Measurements from ENCODE around the gene KRT33B.

The KRT33B gene

DNA sequence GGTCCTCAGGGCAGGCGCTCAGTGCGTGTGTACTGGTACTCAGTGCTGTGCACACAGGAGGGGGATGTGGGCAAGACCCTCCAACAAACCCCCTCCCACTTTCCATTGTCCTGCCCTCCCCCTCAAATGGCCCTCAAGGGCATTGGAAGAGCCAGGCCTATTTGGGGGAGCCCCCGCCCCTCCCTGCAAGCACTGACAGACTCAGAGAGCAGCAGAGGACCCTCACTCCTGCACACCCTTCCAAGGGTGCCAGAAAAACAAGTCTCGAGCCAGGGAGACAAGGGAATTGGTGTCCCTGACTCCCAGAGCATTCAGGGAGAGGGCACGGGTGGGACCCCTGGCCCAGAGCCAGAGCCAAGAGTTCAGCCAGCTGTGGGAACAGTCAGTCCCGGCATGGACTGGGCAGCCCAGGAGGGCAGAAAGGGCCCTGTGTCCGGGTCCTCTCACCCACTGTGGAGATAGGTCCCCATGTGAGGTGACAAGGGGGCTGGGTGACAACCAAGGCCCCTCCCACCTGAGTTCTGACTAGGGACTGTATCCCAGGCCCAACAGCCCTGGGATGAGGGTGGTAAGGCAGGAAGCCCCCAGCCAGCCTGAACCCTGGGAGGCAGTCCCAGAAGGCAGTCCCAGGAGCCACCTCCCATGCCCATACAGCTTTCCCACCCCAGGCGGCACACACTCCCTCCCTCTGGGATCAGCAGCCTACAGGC lies 42.0 kb downstream of the KRT33B start:
- Mint-ChIP-seq H3K36me3 (no peaks in the 10 kb centered on the region), H3K27me3 (no peaks in the 10 kb centered on the region), H3K9me3 (ENCODE audit: low read depth) (no peaks in the 10 kb centered on the region), H3K27ac (no peak overlapping the region), H3K4me1 (ENCODE audit: low read depth) (peaks cover 52% of the 10 kb centered on the region), H3K4me3 (peak overlapping the region; percentile 35)

DNA sequence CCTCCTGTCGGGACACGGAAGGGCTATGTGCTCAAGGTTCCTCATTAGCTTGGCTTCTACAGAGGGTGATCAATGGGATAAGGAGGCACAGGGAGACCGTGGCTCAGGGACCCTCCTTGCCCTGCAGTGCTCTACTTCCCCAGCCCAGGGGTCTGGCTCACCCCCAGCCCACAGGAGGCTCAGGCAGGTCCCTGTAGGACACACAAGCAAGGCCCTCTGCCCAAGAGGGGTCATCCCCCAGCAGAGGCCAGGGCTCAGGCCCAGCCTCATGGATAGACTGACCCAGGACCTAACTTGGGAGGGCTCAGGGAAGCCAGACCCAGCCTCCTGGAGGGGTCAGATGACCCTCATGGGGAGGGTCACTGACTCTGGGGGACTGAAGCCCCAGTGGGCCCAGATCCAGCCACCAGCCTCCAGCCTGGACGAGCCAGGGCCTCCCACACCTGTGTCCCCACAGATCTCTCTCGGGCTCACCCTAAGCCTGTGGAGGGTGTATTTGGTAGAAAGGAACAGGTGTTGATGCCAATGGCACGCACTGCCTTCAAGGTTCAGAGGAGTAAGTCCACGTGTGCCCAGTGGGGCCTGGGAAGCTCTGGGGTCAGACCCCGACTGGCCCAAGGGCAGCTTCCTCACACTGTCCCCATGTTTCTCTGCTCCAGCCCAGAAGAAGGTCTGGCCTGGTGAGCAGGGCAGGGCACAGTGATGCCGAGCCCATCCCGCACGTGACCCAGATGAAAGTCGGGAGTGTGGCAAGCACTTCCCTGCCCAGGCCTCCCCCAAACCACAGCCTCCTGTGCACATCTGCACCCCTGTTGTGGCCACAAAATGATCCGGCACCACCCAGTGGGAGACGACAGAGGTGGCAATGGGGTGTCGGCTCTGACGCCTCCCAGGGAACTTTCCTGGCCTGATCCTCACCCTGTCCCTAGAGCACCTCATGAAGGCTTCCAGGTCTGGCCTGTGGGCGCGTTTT lies 43.2 kb downstream of the KRT33B start:
- no peaks in the 10 kb centered on the region for H3K36me3 Mint-ChIP-seq
- no peak overlapping the region for H3K27ac Mint-ChIP-seq
- H3K27me3 Mint-ChIP-seq = no peaks in the 10 kb centered on the region
- peaks cover 59% of the 10 kb centered on the region for H3K4me1 Mint-ChIP-seq (ENCODE audit: low read depth)
- no peaks in the 10 kb centered on the region for H3K9me3 Mint-ChIP-seq (ENCODE audit: low read depth)
- H3K4me3 Mint-ChIP-seq = peak overlapping the region; percentile 40

DNA sequence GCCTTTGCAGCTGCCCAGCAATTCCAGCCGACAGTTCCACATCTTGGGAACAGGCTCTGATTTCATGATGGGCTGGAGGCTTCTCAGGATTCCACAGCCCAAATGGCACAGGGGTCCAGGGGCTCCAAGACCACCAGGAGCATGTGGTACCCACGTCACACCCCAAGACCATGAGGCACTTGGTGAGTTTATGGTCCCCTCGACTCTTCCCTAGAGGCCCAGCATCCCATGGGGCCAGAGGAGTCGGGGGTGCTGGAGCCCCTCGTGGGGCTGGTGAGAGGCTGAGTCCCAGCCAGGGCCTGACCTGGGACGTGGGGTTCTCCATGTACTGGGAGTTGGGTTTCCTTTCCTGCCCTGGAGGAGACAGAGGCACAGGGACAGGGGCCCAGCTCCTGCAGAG lies 44.0 kb downstream of the KRT33B start:
- H3K36me3 Mint-ChIP-seq = peaks cover under 1% of the 10 kb centered on the region
- no peak overlapping the region for H3K4me3 Mint-ChIP-seq
- H3K9me3 Mint-ChIP-seq (ENCODE audit: low read depth) = no peaks in the 10 kb centered on the region
- H3K27ac Mint-ChIP-seq = no peak overlapping the region
- H3K27me3 Mint-ChIP-seq = no peaks in the 10 kb centered on the region
- H3K4me1 Mint-ChIP-seq (ENCODE audit: low read depth) = peaks cover 63% of the 10 kb centered on the region

DNA sequence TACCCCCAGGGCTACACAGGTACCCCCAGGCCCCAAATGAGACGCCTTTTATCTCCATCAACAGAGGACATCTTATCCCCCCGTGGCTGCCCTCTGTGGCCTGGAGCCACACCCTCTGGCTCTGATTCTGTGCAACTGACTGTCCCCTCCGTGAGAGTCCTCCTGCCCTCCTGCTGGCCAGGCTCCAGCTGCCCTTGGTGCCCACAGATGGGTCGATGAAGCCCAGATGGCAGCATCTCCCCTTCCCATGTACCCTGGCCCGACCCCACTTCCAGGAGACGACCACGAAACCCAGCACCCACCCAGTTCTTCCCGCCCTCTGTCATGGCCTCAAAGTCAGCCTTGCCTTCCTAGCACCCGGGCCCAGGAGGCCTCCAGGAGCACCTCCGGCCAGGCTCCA lies 44.5 kb downstream of the KRT33B start:
- H3K9me3 Mint-ChIP-seq (ENCODE audit: low read depth) = peaks cover under 1% of the 10 kb centered on the region

DNA sequence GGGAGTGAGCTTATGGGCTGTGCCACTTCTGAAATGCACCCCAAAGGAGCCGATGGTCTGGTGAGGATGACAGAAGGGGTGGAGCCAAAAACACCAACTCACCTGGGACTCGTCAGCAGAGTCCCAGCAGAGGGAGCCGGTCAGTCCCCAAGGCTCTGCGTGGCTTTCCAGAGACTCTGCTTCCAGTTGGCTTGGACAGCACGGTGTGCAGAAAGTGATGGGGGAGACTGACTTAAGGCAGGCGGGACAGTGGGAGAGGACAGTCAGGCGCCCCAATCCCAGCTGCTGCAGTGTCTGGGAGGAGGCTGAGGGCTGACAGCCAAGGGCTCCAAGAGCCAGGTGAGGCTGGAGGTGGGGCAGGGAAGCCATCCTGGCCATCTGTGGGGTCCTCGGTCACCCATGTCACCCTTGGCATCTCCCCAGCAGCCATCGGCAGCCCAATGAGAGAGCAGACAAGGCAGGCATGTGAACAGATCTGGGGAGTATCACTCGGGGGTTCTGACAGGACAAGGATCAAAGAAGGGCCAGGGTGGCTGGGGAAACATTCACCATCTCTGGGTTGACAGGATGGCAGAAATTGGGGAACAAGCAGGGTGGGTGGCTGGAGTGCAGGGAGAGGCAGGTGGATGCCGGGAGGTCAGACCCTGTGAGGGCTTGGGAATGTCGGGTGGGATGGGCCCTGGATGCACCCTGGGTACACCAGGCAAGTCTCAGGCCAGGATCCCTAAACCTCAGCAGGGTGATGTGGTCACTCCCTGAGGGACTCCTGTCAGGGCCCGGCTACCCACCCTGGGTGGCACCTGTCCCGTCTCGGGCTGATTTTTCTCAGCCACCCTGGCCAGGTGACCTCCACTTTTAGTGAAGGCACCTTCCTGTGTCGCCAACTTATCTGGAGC lies 45.2 kb downstream of the KRT33B start:
- H3K27ac Mint-ChIP-seq = no peak overlapping the region
- H3K36me3 Mint-ChIP-seq = peaks cover 10% of the 10 kb centered on the region
- peaks cover 8% of the 10 kb centered on the region for H3K9me3 Mint-ChIP-seq (ENCODE audit: low read depth)

More for the DNA sequence above, 44.5 kb downstream of the KRT33B start:
- H3K27me3 Mint-ChIP-seq = no peaks in the 10 kb centered on the region
- peaks cover 63% of the 10 kb centered on the region for H3K4me1 Mint-ChIP-seq (ENCODE audit: low read depth)
- H3K27ac Mint-ChIP-seq = no peak overlapping the region
- H3K4me3 Mint-ChIP-seq = no peak overlapping the region
- H3K36me3 Mint-ChIP-seq = peaks cover 5% of the 10 kb centered on the region

DNA sequence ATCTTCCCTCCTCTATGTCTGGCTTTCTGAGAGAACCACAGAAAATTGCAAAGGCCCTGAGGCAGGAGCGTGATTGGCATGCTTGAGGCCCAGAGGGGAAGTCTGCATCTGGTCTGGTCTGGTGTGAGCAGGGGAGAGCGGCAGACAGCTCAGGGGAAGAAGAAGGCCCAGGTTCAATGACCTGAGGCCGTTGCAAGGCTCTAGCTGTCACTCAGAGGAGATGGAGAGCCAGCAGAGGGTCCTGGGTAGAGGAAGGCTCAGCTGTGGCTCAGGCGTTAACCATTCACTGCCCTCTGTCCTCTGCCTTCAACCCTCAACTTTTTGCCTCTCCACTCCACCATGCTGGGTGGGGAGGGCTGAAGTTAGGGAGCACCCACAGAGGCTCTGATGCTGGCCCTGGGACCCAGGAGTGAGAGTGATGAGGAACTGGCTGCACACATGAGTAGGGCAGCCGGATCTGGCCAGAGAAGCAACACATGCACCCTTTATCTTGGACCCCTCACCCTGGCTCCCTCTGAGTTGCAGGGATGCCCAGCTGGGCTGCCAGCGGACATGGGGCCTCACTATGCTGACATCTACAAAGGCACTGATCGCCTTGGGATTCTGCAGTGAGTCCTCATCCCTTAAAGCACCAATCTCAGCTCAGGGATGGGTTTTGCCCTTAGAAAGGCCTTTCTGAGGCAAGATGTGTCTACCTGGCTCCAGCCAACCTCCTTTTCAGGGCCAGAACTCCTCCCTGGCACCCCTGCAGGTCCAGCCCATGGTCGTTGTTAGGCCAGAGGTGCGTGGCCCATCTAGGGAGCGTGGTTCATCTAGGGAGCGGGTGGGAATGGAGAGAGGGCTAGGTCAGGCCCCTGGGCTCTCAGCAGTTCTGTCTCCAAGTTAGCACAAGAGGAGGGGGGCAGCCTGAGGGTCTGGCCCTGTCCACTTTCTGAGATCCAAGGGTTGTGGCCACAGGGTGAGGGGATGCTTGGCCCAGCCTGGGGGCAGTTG lies 46.4 kb downstream of the KRT33B start:
- peaks cover 10% of the 10 kb centered on the region for H3K36me3 Mint-ChIP-seq
- H3K27me3 Mint-ChIP-seq = no peaks in the 10 kb centered on the region
- no peak overlapping the region for H3K27ac Mint-ChIP-seq
- peaks cover 56% of the 10 kb centered on the region for H3K4me1 Mint-ChIP-seq (ENCODE audit: low read depth)
- no peak overlapping the region for H3K4me3 Mint-ChIP-seq
- peaks cover 12% of the 10 kb centered on the region for H3K9me3 Mint-ChIP-seq (ENCODE audit: low read depth)

More for the DNA sequence above, 45.2 kb downstream of the KRT33B start:
- H3K27me3 Mint-ChIP-seq = no peaks in the 10 kb centered on the region
- peaks cover 64% of the 10 kb centered on the region for H3K4me1 Mint-ChIP-seq (ENCODE audit: low read depth)
- H3K4me3 Mint-ChIP-seq = no peak overlapping the region

DNA sequence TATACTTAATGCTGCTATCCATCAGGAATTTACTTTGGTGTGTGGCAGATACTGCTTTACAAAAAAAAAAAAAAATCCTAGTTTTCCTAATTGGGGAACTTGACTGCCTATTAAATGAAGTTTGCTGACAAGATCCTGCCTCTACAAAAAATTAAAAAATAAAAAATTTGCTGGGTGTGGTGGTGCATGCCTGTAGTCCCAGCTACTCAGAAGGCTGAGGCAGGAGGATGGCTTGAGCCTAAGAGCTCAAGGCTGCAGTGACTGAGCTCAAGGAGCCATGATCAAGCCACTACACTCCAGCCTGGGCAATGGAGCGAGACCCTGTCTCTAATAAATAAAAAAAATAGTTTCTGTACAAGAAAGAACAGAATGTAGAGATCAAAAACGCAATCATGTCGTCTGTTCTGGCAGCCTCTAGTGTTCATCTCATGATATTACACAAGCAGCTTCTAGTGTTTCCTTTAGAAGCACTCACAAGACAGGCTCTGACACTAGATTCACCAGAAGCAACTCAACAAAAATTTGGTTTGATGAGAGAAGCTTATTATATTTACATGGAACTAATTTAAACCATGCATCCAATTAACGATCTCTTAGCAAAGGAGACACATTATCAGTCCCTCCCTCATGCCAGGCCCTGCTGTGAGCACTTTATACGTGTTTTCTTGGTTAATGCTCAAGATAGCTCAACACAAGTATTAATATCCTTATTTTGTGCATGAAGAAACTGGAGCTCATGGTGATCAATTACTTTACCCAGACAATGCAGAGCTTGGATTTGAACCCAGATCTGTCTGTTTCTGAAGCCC lies 47.3 kb downstream of the KRT33B start:
- Mint-ChIP-seq H3K4me1 (ENCODE audit: low read depth) (peaks cover 54% of the 10 kb centered on the region), H3K27ac (no peak overlapping the region), H3K27me3 (no peaks in the 10 kb centered on the region), H3K9me3 (ENCODE audit: low read depth) (peaks cover 12% of the 10 kb centered on the region), H3K4me3 (no peak overlapping the region), H3K36me3 (peaks cover 10% of the 10 kb centered on the region)

DNA sequence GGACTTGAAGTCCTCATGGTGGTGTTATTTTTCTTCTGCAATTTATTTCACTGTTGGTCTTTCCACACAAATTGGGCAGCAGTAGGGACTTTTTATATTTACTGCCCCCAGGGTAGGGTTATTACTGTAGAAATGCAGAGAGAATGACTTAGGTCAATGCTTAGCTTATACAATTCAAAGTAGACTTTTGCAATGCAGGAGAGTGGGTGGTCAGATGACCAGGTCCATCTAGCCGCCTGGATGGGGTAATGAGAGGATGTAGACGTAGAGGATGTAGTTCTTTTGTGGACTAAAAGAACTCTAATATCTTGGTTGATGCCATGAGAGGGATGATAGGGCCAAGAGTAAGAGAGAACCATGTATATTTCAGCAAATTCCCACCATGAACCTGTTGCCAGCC lies 51.4 kb downstream of the KRT33B start:
- H3K27me3 Mint-ChIP-seq = no peaks in the 10 kb centered on the region
- H3K4me1 Mint-ChIP-seq (ENCODE audit: low read depth) = peaks cover 23% of the 10 kb centered on the region
- H3K9me3 Mint-ChIP-seq (ENCODE audit: low read depth) = peaks cover 12% of the 10 kb centered on the region
- H3K27ac Mint-ChIP-seq = no peak overlapping the region
- no peak overlapping the region for H3K4me3 Mint-ChIP-seq
- H3K36me3 Mint-ChIP-seq = peaks cover 10% of the 10 kb centered on the region

DNA sequence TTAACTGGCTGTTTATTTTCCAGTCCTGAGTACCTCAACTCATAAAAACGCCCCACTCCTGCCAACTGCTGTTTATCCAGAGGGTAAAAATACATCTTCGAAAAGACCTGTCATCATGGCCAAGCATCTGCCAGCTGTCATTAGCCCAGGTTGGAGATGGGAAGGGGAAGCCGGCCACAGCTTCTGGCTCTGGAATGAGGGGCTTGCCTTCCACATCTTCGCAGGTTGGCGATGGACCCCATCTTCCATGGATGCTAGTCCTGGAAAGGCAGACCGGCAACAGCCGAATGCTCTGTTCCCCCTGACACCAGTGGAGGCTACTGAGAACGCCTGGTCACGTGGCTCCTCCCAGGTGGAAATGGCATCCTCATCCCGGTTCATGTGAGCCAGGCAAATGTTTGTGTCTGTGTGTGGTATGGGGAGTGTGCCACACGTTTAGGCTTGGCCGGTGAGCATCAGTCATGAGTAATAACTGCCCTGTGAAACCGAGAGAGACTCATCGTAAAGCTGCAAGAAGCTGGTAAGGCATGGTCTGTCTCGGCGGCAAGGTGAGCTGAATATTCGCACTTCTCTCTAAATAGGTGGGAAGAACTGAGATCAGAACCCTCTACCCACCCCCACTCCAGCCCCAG lies 53.7 kb downstream of the KRT33B start:
- H3K9me3 Mint-ChIP-seq (ENCODE audit: low read depth) = peaks cover 12% of the 10 kb centered on the region
- no peak overlapping the region for H3K27ac Mint-ChIP-seq
- H3K36me3 Mint-ChIP-seq = peaks cover 10% of the 10 kb centered on the region

DNA sequence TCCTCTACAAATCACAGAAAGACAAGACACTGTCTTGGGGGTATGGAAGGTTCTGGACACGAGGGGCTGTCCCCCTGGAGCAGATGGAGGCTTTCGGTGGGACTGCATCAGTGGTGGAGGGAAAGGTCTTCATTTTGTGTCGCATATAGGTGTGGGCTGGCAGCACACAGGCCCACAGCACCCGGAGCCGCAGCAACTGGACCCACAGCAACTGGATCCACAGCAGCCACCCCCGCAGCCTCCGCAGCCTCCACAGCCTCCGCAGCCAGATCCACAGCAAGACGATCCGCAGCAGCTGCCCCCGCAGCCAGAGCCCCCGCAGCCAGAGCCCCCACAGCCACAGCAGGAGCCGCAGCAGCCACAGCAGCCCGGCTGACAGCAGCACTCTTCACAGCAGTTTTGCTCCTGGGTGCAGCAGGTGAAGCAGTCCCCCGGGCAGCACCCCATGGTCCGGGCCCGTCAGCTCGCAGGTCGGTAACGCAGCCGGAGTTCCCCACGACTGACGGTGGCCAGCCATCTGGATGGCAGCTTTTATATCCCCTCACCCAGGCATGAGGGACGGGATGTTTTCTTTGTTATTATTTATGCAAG lies 54.3 kb downstream of the KRT33B start, which contains the start of gene KRTAP17-1:
Gene KRTAP17-1 (minus strand): TSS at position 507 of the 591 bp plus-strand sequence. CDS start 60 bp downstream, at position 447.
- Mint-ChIP-seq H3K4me1 (ENCODE audit: low read depth) (peaks cover 19% of the 10 kb centered on the region), H3K27ac (no peak within 1 kb of the TSS), H3K4me3 (no peak within 1 kb of the TSS), H3K9me3 (ENCODE audit: low read depth) (peaks cover 12% of the 10 kb centered on the region), H3K36me3 (peaks cover 6% of the 10 kb centered on the region), H3K27me3 (no peaks in the 10 kb centered on the region)

More for the DNA sequence above, 53.7 kb downstream of the KRT33B start:
- Mint-ChIP-seq H3K4me1 (ENCODE audit: low read depth) (peaks cover 13% of the 10 kb centered on the region), H3K27me3 (no peaks in the 10 kb centered on the region), H3K4me3 (no peak overlapping the region)
